ENCODE results near the gene FAM111B.

Gene FAM111B

DNA sequence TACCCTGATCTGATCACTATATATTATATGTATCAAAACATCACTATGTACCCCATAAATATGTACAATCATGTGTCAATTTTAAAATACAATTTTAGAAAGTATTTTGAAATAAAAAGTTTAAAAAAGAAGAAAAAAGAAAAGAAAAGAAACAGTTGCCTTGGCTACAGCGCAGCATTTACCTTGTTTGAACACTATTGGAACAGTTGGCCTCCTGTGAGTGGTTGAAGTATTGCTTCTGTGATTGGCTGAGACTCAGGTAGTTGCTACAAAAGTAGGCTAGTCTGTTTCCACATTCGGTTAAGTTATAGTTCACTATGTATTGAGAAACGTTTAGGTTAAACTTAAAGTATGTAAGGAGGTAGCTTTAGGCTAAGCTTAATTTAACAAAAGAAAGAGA lies 57.0 kb downstream of the FAM111B start:
- no peak for DNase-seq

DNA sequence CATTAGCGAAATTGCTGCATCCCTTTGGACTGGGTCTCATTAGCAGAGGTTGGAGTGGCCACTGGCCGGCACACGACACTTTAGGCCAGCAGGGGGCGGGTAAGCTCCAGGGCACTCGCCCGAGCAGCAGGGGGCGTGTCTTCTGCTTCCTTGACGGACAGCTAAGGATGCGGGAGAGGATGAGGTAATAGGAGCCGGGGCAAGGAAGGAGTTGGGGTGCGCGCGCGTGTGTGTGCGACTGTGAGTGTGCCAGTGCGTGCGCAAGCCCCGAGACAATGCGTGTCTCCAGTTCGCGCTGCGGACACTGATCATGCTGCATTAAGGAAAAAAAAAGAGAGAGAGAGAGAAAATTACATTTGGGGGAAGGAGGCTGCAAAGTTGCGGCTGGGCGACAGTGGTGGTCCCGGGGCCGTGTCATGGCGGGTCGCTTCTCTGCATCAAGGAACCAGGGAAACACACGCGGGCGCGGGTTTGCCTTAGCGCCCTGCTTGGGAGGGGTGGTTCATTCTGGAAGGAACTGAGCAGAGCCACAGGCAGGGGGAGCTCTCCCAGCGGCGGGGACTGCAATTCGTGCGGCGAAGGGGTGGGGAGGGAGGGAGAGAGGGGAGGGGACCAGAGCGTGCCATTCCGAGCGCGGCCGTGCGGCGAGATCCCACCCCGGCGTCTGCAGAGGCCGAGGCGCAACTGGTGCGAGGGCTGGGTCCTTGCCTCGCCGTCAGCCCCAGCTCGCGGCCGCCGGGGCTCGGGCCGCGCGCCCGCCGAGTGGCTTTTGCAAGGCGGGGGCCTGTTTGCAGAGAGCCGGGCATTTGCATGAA lies 64.7 kb downstream of the FAM111B start, which contains the start of gene DTX4:
TSS of gene DTX4 (plus strand) at position 625 of the 815 bp plus-strand sequence. CDS start 464 bp downstream, outside the sequence.
- DNase-seq: peak; percentile 92

DNA sequence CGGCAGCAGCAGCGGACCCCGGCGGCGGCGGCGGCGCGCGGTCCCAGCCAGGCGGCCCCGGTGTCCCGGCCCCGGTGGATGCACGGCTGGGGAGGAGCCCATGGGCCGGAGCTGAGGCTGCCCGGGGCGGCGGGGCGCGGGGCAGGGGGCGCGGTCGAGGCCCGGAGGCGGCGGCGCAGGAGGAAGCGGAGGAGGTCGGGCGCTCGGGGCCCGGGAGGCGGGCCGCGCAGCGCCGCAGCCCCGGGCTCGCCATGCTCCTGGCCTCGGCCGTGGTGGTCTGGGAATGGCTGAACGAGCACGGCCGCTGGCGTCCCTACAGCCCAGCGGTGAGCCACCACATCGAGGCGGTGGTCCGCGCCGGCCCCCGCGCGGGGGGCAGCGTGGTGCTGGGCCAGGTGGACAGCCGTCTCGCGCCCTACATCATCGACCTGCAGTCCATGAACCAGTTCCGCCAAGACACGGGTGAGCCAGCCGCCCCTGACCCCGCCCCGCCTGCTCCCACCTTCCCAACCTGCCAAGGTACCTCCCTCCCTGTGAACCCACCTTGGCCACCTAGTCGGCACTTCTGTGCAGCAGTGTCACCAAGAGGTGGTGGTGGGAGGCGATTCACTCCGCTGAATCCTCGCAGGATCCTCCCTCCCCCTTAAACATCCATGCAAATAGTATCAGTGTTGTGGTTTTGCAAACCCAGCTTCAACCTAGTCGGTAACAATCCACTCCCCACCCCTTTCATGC lies 65.5 kb downstream of the FAM111B start:
- DNase-seq: peak; percentile 25

DNA sequence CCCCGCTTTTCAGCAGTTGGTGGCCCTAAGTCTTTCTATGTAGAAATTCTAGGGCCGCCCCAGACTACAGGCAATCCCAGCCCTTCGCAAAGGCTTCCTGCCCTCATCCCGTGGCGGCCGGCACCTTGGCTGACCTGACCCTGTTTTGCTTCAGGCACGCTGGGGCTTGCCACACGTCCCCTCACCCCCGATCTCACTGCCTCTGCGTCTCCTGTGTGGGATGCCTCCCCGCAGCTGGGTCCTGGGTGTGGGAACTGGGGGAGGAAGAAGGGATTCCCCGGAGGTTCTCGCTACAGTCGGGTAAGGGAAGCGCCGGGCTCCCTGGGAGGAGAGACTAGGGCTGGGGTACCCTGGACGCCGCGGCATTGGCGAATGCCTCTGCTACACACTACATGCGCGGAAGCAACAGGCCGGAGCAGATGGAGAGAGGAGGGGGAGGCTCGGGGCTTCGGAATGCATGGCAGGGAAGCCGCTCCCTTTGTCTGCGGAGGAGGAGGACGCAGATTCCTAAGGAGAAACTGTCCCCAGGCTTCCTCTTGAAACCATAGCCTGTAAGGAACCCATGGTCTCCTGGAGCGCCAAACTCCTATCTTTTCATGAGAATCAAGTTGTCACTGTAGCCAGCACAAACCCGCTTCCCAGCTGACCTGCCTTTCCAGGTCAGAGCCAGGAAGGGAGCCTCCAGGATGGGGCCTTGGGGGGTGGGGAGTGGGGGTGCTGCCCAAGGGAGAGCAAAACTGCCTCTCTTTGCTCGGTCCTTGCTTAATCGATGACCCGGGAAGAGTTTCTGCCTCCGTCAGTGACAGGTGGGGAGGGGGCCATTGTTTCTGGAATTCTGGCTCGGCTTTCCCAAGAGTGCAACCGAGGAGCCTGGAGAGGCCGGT lies 66.3 kb downstream of the FAM111B start:
- DNase-seq: peak; percentile 8

DNA sequence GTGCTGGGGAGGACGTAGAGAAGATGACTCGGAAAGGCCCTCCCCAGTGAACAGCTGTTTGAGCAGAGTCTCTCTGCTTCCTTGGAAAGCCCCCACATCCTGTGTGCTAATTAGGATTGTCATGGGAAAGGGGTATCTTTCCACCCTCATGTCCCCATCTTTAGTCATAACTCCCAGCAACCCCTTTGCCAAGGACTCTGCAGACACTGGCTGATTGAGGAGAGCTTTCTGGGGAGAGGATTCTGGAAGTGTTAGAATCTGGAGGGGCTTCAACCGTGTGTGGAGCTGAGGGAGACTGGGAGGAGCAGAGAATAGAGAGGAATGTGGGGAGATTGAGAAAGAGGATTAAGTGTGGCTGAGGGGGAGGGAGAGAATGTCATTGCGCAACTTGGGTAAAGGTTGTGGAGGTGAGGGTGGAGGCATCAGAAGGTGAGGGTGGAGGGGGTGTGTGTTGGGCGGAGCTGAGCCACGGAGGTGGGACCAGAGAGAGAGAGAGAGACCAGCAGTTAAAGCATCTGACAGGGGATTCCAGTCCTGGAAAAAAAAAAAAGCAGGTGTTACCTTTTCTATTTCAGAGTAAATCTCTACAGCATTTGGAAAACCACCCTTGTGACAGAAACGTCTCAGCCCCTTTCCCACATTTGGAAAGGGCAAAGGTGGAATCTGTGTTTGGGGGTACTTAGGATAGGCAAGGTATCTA lies 67.1 kb downstream of the FAM111B start:
- DNase-seq: peak; percentile 6

DNA sequence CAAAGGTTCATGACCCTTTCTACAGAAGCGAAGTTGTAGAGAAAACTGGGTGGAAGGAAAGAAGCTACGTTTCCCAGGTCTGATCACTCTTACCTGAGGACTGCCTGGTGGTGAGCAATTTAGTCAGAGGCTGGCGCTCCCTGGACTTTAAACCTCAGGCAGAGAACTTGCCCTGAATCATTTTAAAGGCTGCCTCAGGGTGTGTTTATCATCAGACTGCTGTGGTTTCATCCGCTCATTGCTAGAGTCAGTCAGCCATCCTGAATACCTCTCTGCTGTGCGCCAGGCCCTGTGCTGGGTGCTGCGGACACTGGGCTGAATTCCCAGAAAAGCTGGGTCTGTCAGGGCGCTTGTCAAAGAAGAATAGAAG lies 67.6 kb downstream of the FAM111B start:
- no peak for DNase-seq

DNA sequence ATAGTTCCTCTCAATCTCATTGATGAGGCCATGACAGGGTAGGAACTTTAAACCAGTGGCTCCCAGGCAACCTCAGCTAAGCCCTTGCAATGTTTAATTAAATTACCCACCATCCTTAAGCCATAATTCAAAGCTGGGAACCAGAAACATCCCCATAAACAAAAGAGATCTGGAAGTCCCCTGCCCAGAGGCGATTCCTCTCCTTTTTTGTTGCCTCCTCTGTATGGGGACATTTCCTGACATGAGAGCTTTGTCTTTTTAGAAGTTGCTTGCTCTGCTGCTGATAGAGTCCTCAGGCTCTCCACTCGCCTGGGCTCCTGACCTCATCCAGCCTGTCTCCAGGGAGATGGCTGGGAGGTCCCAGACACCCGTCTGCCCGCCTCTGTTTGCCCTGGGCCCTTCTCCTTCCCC lies 68.1 kb downstream of the FAM111B start:
- DNase-seq: no peak

DNA sequence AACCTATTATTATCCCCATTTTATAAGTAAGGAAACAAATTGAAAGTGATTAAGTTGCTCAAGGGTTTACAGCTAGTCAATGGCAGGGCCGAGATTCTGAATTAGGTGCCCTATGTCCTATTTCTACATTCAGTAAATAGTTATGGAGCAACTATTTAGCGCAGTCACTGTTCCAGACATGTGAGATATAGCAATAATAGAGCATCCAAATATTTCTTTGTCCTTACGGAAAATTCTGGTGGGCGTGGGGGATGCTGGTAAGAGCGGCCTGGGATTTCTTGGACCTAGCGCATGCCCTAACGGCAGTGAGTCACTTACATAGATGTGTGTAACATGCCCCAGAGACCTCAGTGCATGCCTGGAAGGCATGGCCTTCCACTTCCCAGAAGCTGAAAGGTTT lies 69.3 kb downstream of the FAM111B start:
- no peak for DNase-seq

Measured in DMS53 (cell line).